Muscle layer of colon (tissue), 2 donors: Measurements from ENCODE around the gene ID3.
A peak's percentile ranks its signal among the peaks of the same experiment; 100 is the strongest.
"Not testable (repeated sequence)": the region's sequence is repeated elsewhere in the genome, so short reads cannot be mapped to it uniquely, and the experiment has no call there.

Source experiments
- H3K27ac ChIP-seq: one replicate; pipeline ENCODE4 v1.7.0; 2013; ENCODE audit warnings: low read depth, mild to moderate bottlenecking, low read length, moderate library complexity
- H3K27me3 ChIP-seq, 2 donors: one replicate each; pipeline ENCODE4 v1.7.0; 2013; ENCODE audit warnings: low read length in 2 of 2, mild to moderate bottlenecking in 2 of 2; ENCODE audit not compliant: insufficient read depth in 2 of 2, control insufficient read depth in 1 of 2
- H3K36me3 ChIP-seq: one replicate; pipeline ENCODE4 v1.7.0; 2013; ENCODE audit warnings: mild to moderate bottlenecking, low read length; ENCODE audit not compliant: insufficient read depth
- H3K4me1 ChIP-seq: one replicate; pipeline ENCODE4 v1.7.0; 2013; ENCODE audit warnings: mild to moderate bottlenecking, low read length; ENCODE audit not compliant: insufficient read depth
- H3K4me3 ChIP-seq, 2 donors: one replicate each; pipeline ENCODE4 v1.7.0; 2013; ENCODE audit warnings: low read length in 2 of 2, low read depth in 1 of 2, mild to moderate bottlenecking in 1 of 2, moderate library complexity in 1 of 2
- H3K9ac ChIP-seq: one replicate; pipeline ENCODE4 v1.7.0; 2013; ENCODE audit warnings: low read length
- H3K9me3 ChIP-seq: one replicate; pipeline ENCODE4 v1.7.0; 2013; ENCODE audit warnings: mild to moderate bottlenecking, low read length
- donor health status: abdominal sarcoma.
- donor health status: Adenocarcinoma of cecum.

ID3 gene

DNA sequence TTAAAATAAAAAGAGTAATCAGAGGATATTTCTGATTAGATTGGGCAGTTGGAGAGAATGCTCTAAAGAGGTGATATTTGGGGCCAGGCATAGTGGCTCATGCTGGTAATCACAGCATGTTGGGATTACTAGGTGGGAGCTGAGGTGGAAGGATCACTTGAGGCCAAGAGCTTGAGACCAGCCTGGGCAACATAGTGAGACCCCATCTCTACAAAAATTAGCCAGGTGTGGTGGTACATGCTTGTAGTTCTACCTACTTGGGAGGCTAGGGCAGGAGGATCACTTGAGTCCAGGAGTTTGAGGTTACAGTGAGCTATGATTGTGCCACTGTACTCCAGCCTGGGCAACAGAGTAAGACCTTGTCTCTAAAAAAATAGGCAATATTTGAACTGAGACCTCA lies 24.4 kb upstream of the ID3 start:
- H3K9me3 ChIP-seq, H3K4me1 ChIP-seq, H3K9ac ChIP-seq, H3K27me3 ChIP-seq, H3K36me3 ChIP-seq, H3K27ac ChIP-seq, H3K4me3 ChIP-seq: not testable (repeated sequence)

DNA sequence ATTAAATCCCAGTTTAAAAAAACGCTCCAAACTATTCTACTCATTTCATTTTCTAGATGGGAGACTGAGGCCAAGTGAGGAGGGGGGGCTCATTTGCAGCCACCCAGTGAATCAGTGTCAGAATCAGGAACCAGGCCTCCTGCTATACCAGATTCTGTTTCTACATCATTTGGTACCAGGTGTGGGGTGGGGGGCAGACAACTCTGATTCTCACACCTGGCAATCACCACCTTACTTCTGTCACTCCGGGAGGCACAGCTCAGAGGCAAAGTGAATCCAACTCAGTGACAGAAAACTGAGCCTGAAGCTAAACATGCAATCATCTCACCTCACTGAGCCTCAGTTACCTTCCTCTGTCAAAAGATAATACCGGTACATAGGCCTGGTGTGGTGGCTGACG lies 23.5 kb upstream of the ID3 start:
- Histone ChIP-seq H3K9ac (no peak overlapping the region), H3K4me1 (peaks cover 12% of the 10 kb centered on the region), H3K4me3 (no peak overlapping the region), H3K9me3 (no peaks in the 10 kb centered on the region), H3K27ac (no peak overlapping the region), H3K27me3 (no peaks in the 10 kb centered on the region), H3K36me3 (no peaks in the 10 kb centered on the region)

DNA sequence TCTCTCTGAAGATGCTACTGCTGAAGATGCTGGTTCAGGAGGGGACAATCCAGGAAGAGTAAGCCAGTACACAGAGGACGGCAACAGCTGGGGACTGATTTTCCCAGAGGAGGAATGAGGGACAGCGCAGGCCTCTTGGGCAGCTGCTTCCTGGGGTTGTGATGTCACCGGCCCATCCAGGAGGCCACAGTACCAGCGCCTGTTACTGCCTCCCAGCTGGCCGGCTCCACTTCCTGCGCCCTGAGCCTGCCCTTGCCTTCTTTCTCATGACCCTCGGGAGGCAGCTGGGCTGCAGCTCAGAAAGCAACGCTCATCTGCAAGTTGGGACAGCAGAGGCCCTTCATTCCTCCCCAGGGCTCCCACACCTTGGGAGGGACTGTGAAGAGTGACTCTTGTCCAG lies 21.9 kb upstream of the ID3 start:
- H3K4me3 ChIP-seq, result no peak overlapping the region
- H3K27me3 ChIP-seq, result no peaks in the 10 kb centered on the region
- no peaks in the 10 kb centered on the region for H3K36me3 ChIP-seq
- H3K27ac ChIP-seq, result no peak overlapping the region
- peaks cover 28% of the 10 kb centered on the region for H3K4me1 ChIP-seq
- no peak overlapping the region for H3K9ac ChIP-seq
- no peaks in the 10 kb centered on the region for H3K9me3 ChIP-seq

DNA sequence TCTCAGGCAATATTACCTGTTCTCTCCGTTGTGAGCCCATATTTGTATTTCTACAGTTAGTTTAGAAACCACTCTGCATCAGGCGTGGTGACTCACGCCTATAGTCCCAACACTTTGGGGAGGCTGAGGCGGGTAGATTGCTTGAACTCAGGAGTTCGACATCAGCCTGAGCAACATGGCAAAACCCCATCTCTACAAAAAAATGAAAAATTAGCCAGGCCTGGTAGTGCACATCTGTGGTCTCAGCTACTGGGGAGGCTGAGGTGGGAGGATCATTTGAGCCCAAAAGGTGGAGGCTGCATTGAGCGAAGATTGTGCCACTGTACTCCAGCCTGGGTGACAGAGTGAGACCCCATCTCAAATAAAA lies 19.7 kb upstream of the ID3 start:
- H3K27ac ChIP-seq, result no peak overlapping the region
- H3K9me3 ChIP-seq, result no peaks in the 10 kb centered on the region
- H3K4me3 ChIP-seq, result no peak overlapping the region
- no peak overlapping the region for H3K9ac ChIP-seq
- peaks cover 37% of the 10 kb centered on the region for H3K4me1 ChIP-seq
- no peaks in the 10 kb centered on the region for H3K36me3 ChIP-seq
- no peaks in the 10 kb centered on the region for H3K27me3 ChIP-seq

DNA sequence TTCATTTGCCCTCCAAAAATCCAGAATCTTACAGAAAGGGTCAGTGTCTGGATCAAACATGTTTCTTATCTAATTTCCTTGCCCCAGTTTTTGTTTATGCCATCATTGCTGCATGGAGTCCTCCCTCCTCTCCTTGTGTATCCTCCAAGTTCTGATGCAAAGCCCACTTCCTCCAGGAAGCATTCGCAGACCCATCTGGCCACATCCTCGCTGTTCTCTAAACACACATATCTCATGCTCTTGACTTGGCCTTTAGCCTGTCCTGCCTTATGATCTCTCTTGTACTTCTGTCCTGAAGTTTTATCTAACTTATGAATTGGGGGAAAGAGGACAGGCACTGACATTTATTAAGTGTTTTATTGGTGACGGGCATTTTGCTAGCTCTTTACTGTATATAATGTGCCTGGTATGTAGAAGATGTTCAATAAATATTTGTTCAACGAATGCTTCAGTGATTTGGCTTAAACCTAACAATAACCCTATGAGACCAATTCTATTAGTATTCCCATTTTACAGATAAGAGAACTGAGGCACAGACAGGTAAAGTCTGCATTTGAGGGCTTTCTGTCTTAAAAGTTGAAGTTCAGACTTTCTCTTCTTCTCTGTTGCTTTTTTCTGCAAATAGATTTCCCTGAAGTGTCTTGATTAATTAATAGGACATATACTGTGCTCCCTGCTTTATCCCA lies 19.2 kb upstream of the ID3 start:
- Histone ChIP-seq H3K27ac (peak overlapping the region; percentile 73), H3K4me1 (peaks cover 37% of the 10 kb centered on the region), H3K9ac (peak overlapping the region; percentile 28), H3K9me3 (no peaks in the 10 kb centered on the region), H3K4me3 (no peak overlapping the region), H3K36me3 (no peaks in the 10 kb centered on the region), H3K27me3 (no peaks in the 10 kb centered on the region)

DNA sequence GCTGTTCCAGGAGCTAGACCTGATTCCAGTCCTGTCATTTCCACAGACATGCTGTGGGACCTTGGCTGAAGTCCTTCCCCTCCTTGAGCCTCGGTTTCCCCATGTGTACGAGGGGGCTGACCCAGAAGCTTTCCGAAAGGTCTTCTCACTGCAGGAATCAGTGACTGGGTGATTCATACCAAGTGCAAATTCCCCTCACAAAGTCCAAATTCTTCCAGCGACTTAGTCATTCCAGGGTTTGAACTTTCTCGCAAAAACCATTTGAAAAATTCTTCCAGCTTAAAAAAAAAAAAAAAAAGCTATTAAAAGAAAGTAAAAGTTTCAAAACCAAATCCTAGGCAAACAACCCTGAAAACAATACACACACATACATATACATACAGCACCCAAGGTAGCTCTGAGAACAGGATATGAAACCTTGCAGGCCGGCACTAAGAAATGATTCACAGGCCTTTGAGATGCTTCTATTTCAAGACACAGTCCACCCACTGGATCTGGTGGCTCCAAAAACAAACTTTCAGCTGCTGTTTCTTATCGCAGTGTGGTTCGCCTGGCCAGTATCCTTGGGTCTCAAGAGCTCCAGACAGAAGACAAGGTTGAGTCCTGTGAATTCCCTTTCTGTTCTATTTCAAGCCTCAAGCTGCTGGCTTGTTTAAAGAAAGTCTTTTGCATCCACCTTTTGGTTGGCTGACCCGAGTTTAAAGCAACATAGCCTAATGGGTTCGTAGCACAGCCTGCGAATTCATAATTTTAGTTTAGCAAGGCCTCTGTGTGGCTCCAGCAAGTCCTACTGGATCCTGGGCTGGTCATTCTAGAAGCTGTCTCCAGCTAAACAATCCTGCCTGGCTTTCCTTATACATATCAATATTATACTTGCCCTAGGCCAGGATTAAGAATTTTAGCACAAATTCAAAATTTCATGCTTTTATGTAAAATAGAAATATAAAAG lies 18.0 kb upstream of the ID3 start:
- no peaks in the 10 kb centered on the region for H3K27me3 ChIP-seq
- peaks cover 37% of the 10 kb centered on the region for H3K4me1 ChIP-seq
- peak overlapping the region in 1 of 2 donors; percentile 21 for H3K4me3 ChIP-seq
- peak overlapping the region; percentile 28 for H3K9ac ChIP-seq
- H3K27ac ChIP-seq, result peak overlapping the region; percentile 73
- H3K36me3 ChIP-seq, result no peaks in the 10 kb centered on the region
- H3K9me3 ChIP-seq, result no peaks in the 10 kb centered on the region

DNA sequence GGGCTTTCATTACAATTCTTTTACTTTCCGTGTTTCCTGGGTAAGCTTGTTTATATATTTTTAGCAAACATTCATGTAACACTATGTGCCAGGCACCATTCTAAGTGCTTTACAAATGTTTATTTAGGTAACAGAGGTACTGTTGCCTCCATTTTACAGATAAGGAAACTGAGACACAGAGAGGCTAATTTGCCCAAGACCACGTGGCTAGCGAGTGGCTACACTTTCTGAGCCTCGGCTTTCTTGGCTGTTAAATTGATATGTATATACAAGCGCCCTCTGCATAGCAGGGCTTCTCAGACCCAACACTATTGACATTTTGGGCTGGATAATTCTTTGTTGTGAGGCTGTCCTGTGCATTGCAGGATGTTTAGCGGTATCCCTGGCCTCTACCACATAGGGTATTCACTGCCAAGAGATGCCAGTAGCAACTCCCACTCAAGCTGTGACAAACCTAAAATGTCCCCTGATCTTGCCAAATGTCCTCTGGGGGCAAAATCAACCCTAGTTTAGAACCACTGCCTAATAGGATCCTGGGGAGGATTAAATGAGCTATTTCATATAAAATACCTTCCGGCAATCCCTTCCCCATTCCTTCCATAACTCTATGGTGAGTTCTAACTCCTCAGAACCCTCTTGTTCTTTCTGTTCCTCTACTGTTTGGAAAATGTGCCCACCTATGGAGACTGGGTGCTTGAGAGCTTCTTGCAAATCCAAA lies 17.2 kb upstream of the ID3 start:
- Histone ChIP-seq H3K4me3 (peak overlapping the region in 1 of 2 donors; percentile 21), H3K9ac (peak overlapping the region; percentile 12), H3K4me1 (peaks cover 37% of the 10 kb centered on the region), H3K36me3 (no peaks in the 10 kb centered on the region), H3K9me3 (no peaks in the 10 kb centered on the region), H3K27ac (peak overlapping the region; percentile 73), H3K27me3 (no peaks in the 10 kb centered on the region)

DNA sequence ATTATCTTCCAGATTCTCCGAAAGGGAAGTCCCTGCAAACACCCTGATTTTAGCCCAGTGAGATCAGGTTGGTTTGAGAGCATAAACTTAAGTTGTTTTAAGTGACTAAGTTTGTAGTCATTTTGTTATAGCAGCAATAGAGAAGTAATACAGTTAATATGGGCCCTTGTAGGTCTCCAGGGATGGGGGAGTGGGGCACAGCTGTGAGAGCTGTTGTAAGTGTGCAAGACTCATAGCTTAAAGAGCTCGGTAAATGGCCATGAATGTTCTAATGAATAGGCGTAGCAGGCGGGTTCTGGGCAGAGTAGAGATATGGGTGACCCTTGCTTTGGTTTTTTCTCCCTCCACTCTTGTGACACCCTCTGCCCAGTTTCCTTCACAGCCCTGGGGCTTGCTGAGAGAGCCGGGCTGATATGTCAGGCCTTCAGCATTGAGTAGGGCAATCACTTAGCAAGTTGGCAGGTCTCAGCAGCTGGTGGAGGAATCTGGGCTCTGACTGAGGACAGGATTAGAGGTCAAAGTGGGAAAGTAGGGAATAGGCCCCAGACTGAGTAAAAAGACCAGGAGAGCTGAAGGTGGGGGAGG lies 16.0 kb upstream of the ID3 start:
- Histone ChIP-seq H3K27me3 (no peaks in the 10 kb centered on the region), H3K4me1 (peaks cover 37% of the 10 kb centered on the region), H3K4me3 (no peak overlapping the region), H3K27ac (no peak overlapping the region), H3K9ac (no peak overlapping the region), H3K9me3 (no peaks in the 10 kb centered on the region), H3K36me3 (no peaks in the 10 kb centered on the region)

DNA sequence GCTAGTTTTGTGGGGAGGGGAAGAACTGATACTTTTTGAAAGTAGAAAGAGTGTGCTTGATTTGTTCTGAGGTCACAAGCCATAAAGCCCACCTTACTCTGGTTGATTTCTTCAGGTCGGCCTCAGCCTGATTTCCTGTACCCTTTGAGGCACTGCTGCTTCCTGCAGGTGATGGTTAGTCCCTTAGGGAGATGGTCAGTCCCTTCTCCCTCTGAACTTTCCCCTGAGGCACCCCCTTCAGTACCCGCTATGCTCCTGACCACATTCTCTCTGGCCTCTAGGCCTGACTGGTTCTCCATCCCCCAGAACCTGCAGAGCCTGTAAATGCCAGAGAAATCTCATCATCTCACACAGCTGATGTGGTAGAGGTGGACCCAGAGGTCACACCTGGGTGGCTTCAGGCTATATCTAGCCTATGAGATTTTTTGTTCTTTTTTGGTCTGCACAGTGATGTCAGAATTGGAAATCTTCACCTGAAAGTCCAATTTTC lies 15.0 kb upstream of the ID3 start:
- H3K9me3 ChIP-seq, result no peaks in the 10 kb centered on the region
- H3K4me1 ChIP-seq, result peaks cover 37% of the 10 kb centered on the region
- no peak overlapping the region for H3K4me3 ChIP-seq
- no peaks in the 10 kb centered on the region for H3K27me3 ChIP-seq
- no peak overlapping the region for H3K9ac ChIP-seq
- H3K27ac ChIP-seq, result no peak overlapping the region
- H3K36me3 ChIP-seq, result no peaks in the 10 kb centered on the region

DNA sequence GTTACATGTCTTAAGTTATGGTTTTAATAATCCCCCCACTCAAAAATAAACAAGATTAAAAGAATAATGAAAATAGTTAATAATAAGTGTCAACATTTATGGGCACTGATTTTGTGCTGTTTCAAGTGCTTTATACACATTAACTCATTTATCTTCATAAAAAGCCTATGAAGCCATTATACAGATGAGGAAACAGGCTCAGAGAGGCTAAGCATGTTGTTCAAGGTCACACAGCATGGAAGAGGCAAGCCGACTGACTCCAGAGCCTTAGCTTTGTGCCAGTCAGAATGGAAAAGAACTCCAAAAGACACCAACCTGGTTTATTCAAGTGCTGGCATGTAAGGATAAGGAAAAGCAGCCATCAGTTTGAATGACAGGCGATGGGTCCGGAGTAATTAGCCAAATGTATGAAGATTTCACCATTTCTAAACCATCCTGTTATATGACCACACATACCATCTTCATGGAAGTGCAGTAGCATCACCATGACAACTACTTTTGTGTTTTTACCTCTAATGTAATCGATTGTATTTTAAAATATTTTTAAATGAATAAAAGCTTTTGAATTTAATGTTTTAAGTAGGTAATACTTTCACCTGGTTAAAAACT lies 14.4 kb upstream of the ID3 start:
- H3K36me3 ChIP-seq, result no peaks in the 10 kb centered on the region
- no peak overlapping the region for H3K4me3 ChIP-seq
- H3K27ac ChIP-seq, result no peak overlapping the region
- H3K9me3 ChIP-seq, result no peaks in the 10 kb centered on the region
- no peaks in the 10 kb centered on the region for H3K27me3 ChIP-seq
- H3K4me1 ChIP-seq, result peaks cover 39% of the 10 kb centered on the region
- no peak overlapping the region for H3K9ac ChIP-seq

DNA sequence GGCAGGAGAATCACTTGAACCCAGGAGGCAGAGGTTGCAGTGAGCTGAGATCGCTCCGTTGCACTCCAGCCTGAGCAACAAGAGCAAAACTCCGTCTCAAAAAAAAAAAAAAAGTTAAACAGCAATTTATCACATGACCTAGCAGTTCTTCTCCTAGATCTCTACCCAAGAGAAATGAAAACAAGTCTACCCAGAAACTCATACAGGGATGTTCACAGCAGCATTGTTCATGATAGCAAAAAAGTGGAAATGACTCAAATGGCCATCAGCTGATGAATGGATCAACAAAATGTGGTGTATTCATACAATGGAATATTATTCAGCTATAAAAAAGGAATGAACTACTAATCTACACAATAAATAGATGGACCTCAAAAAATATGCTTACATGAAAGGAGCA lies 12.2 kb upstream of the ID3 start:
- Histone ChIP-seq H3K27ac (no peak overlapping the region), H3K4me1 (peaks cover 19% of the 10 kb centered on the region), H3K4me3 (no peak overlapping the region), H3K9ac (no peak overlapping the region), H3K9me3 (no peaks in the 10 kb centered on the region), H3K36me3 (no peaks in the 10 kb centered on the region), H3K27me3 (no peaks in the 10 kb centered on the region)
